Measurements from ENCODE around the gene BAHCC1. TPM values are rescaled to one million over a fixed set of nuclear protein-coding genes. Genes with fewer than 3 reads are reported as not detected.

Gene BAHCC1
- total and polyA plus RNA-seq, 8 donors, result 4.9 to 56.2 (median 9.4) TPM

GRCh38 chr17:81488276-81488860, 93.1 kb downstream of the BAHCC1 start:
- no peaks in the 10 kb centered on the region for H3K36me3 ChIP-seq
- peak overlapping the region; percentile 76 to 89 (median 86) for H3K27ac ChIP-seq
- H3K9me3 ChIP-seq, result no peaks in the 10 kb centered on the region
- H3K4me3 ChIP-seq, result peak overlapping the region; percentile 49 to 64 (median 60)
- H3K27me3 ChIP-seq, result peaks cover 0 to 18% (median 0%) of the 10 kb centered on the region in 3 donors
- 10 to 58% (median 17%) methylated on average over 9 to 52 of the region's 52 CpGs for WGBS, 5 donors
- intact Hi-C loops (cut with DNase I; ENCODE audit: low total_unique reads), result loop anchor here (10.0 kb wide), 3 partner anchors 54 to 184 kb away; no protein-coding TSS in a partner anchor
- no peak for TF ChIP-seq POLR2AphosphoS5 (IDR thresholded peaks at IDR 0.05)
- no peak for TF ChIP-seq CTCF (IDR thresholded peaks at IDR 0.05)
- DNase-seq, result no peak
- peaks cover 28 to 55% (median 39%) of the 10 kb centered on the region in 4 donors for H3K4me1 ChIP-seq

GRCh38 chr17:81489012-81489997, 94.0 kb downstream of the BAHCC1 start:
- DNase-seq, result peak in 1 of 2 donors; percentile 50
- H3K4me3 ChIP-seq, result no peak overlapping the region
- H3K27me3 ChIP-seq, result peaks cover 0 to 12% (median 0%) of the 10 kb centered on the region in 3 donors
- H3K9me3 ChIP-seq, result no peaks in the 10 kb centered on the region
- intact Hi-C loops (cut with DNase I; ENCODE audit: low total_unique reads), result loop anchor here (10.0 kb wide), 3 partner anchors 55 to 185 kb away; no protein-coding TSS in a partner anchor
- no peaks in the 10 kb centered on the region for H3K36me3 ChIP-seq
- H3K4me1 ChIP-seq, result peaks cover 21 to 46% (median 29%) of the 10 kb centered on the region in 4 donors
- H3K27ac ChIP-seq, result no peak overlapping the region
- TF ChIP-seq POLR2A (IDR thresholded peaks at IDR 0.05) (no peak), EP300 (IDR thresholded peaks at IDR 0.05) (no peak), CTCF (IDR thresholded peaks at IDR 0.05) (no peak), POLR2AphosphoS5 (IDR thresholded peaks at IDR 0.05) (no peak)
- WGBS, 5 donors, result 79 to 84% (median 84%) methylated on average over 24 to 27 of the region's 27 CpGs

- Histone ChIP-seq H3K9me3 (no peaks in the 10 kb centered on the region), H3K4me1 (peaks cover 14 to 38% (median 23%) of the 10 kb centered on the region in 4 donors), H3K27me3 (peaks cover 0 to 19% (median 0%) of the 10 kb centered on the region in 3 donors), H3K36me3 (no peaks in the 10 kb centered on the region), H3K4me3 (no peak overlapping the region), H3K27ac (no peak overlapping the region)
- TF ChIP-seq POLR2A (IDR thresholded peaks at IDR 0.05) (no peak), POLR2AphosphoS5 (IDR thresholded peaks at IDR 0.05) (no peak), CTCF (IDR thresholded peaks at IDR 0.05) (no peak), EP300 (IDR thresholded peaks at IDR 0.05) (no peak)
- intact Hi-C loops (cut with DNase I; ENCODE audit: low total_unique reads), result loop anchor here (10.0 kb wide), 3 partner anchors 55 to 185 kb away; no protein-coding TSS in a partner anchor
- peak in 1 of 2 donors; percentile 30 for DNase-seq
- 61 to 71% (median 67%) methylated on average over 11 to 14 of the region's 14 CpGs for WGBS, 5 donors
These were observed 95.0 kb downstream of the BAHCC1 start for GRCh38 chr17:81489998-81490992.
